ENCODE data around the gene DHX8. TPM values are rescaled to one million over a fixed set of nuclear protein-coding genes. Genes with fewer than 3 reads are reported as not detected.

The DHX8 gene
- total RNA-seq, 1 experiment from 2014 or later: 66.8 TPM

DNA sequence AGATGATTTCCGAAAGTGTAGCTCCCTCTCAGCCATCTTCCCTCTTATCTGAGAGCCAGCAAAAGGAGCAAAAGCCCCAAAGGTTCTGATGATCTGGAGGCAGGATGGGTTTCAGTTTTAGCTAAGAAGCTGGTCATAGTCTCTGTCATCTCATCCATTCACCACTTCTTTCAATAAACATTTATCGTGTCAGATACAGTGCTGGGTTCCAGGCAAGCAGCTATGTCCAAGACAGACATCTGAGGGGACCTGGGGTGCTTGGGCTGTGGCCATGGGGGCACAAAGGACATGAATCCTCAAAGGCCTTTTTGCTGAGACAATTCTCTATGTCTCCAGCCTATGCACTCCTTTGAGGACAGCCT is 63.4 kb downstream of the DHX8 start:
- CTCF ChIA-PET: interaction anchor here (2.7 kb wide), 1 partner anchor 63 kb away, joined by 8 read pairs; the partner anchor contains the start of gene DHX8
- peaks cover 22% of the 10 kb centered on the region for H3K4me1 ChIP-seq

DNA sequence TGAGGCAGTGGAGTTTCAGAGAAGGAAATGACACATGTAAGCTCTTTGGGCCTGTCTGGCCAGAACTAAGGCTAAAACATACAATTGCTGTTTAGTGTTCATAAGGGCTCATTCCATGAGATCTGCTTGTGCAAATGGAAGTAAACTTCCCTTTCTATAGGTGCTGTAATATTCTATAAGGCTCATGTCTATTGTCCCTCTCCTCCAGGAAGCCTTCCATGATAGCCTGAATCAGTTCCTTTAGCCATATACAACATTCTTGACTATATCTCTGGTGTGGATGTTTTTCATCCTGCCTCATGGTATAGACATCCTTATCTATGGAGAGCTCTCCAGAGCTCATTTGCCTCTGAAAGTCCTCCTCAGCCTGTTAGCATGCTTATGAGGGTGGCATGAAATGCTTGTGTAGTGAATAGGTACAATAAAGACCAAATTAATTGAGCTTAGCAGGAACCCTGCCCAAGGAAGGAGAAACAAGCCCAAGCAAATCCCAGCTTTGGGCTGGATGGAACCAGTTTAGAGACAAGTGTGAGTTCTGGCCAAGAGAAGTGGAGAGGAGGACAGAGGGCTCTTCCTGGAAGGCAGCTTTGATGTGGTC is 64.0 kb downstream of the DHX8 start:
- Mint-ChIP-seq H3K4me1 (ENCODE audit: low read depth, unreplicated experiment) (peaks cover 27% of the 10 kb centered on the region), H3K9me3 (ENCODE audit: unreplicated experiment) (no peaks in the 10 kb centered on the region), H3K4me3 (ENCODE audit: unreplicated experiment) (no peak overlapping the region), H3K27me3 (ENCODE audit: insufficient read depth, unreplicated experiment) (no peaks in the 10 kb centered on the region), H3K36me3 (ENCODE audit: insufficient read depth, unreplicated experiment) (peaks cover 21% of the 10 kb centered on the region), H3K27ac (ENCODE audit: unreplicated experiment) (no peak overlapping the region)
- H3K4me3 ChIP-seq (ENCODE audit: low read depth, low read length): no peak overlapping the region
- no TSS peak for BruUV-seq (replicated peaks)
- intact Hi-C loops (cut with micrococcal nuclease; ENCODE audit: unreplicated experiment): loop anchor here (2.0 kb wide), 1 partner anchor 31 kb away; no protein-coding TSS in a partner anchor
- H3K4me1 ChIP-seq: peaks cover 28% of the 10 kb centered on the region
- no peaks in the 10 kb centered on the region for H3K27me3 ChIP-seq (replicated peaks; ENCODE audit: control insufficient read depth, insufficient read depth, low read length)
- DNase-seq: no peak
- POLR2A ChIA-PET: interaction anchor here (0.5 kb wide), 2 partner anchors 23 to 519 kb away, joined by 3 read pairs; partner anchors contain the start of gene LSM12
- H3K9me3 ChIP-seq: no peaks in the 10 kb centered on the region
- no peaks in the 10 kb centered on the region for H3K36me3 ChIP-seq (ENCODE audit: control insufficient read depth, insufficient read depth, low read length)
- CTCF ChIA-PET: no interaction called here
- TF ChIP-seq, protein P1, sequence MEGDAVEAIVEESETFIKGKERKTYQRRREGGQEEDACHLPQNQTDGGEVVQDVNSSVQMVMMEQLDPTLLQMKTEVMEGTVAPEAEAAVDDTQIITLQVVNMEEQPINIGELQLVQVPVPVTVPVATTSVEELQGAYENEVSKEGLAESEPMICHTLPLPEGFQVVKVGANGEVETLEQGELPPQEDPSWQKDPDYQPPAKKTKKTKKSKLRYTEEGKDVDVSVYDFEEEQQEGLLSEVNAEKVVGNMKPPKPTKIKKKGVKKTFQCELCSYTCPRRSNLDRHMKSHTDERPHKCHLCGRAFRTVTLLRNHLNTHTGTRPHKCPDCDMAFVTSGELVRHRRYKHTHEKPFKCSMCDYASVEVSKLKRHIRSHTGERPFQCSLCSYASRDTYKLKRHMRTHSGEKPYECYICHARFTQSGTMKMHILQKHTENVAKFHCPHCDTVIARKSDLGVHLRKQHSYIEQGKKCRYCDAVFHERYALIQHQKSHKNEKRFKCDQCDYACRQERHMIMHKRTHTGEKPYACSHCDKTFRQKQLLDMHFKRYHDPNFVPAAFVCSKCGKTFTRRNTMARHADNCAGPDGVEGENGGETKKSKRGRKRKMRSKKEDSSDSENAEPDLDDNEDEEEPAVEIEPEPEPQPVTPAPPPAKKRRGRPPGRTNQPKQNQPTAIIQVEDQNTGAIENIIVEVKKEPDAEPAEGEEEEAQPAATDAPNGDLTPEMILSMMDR (IDR thresholded peaks at IDR 0.05; ENCODE audit: insufficient read depth in 1 of 2, low read depth in 1 of 2, low read length in 1 of 2, severe bottlenecking in 1 of 2, unreplicated experiment in 1 of 2): no peak

More for the DNA sequence above, 63.4 kb downstream of the DHX8 start:
- BruUV-seq (replicated peaks): no TSS peak
- Mint-ChIP-seq H3K27me3 (ENCODE audit: insufficient read depth, unreplicated experiment) (no peaks in the 10 kb centered on the region), H3K4me1 (ENCODE audit: low read depth, unreplicated experiment) (peaks cover 22% of the 10 kb centered on the region), H3K4me3 (ENCODE audit: unreplicated experiment) (peak overlapping the region; percentile 85), H3K9me3 (ENCODE audit: unreplicated experiment) (no peaks in the 10 kb centered on the region), H3K27ac (ENCODE audit: unreplicated experiment) (no peak overlapping the region), H3K36me3 (ENCODE audit: insufficient read depth, unreplicated experiment) (peaks cover 21% of the 10 kb centered on the region)
- H3K36me3 ChIP-seq (ENCODE audit: control insufficient read depth, insufficient read depth, low read length): no peaks in the 10 kb centered on the region
- DNase-seq: no peak
- H3K27me3 ChIP-seq (replicated peaks; ENCODE audit: control insufficient read depth, insufficient read depth, low read length): no peaks in the 10 kb centered on the region
- no peaks in the 10 kb centered on the region for H3K9me3 ChIP-seq
- POLR2A ChIA-PET: no interaction called here
- intact Hi-C loops (cut with micrococcal nuclease; ENCODE audit: unreplicated experiment): loop anchor here (2.0 kb wide), 1 partner anchor 32 kb away; no protein-coding TSS in a partner anchor
- TF ChIP-seq, protein P1 (IDR thresholded peaks at IDR 0.05; ENCODE audit: insufficient read depth in 1 of 2, low read depth in 1 of 2, low read length in 1 of 2, severe bottlenecking in 1 of 2, unreplicated experiment in 1 of 2): no peak
- H3K4me3 ChIP-seq (ENCODE audit: low read depth, low read length): no peak overlapping the region; the same call in 1 of the 2 replicates

DNA sequence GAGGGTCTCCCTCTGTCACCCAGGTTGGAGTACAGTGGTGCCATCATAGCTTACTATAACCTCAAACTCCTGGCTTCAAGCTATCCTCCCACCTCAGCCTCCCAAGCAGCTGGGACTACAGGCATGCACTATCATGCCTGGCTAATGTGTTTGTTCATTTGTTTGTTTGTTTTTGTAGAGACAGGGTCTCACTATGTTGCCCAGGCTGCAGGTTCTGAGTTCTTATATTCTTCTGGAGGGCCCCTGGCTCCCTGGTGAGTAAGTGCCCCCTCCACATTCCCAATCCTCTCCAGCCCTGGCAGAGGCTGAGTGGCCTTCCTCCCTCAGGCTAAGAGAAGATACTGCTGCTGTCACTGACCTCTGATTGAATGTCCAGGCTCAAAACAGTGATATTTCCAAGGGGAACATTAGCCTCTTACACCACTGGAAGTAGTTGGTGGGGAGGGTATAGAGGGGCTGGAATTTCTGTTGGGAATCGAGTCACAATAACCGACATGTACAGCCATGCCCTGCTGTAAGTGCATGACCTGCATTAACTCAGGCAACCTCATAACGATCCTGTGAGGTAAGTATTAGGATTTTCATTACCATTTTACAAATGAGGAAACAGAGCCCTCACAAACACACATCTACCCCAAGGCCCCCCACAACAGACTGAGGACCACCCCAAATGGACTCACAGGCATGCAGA is 65.1 kb downstream of the DHX8 start:
- Histone ChIP-seq H3K4me3 (ENCODE audit: low read depth, low read length) (no peak overlapping the region), H3K36me3 (ENCODE audit: control insufficient read depth, insufficient read depth, low read length) (no peaks in the 10 kb centered on the region), H3K27me3 (replicated peaks; ENCODE audit: control insufficient read depth, insufficient read depth, low read length) (no peaks in the 10 kb centered on the region), H3K4me1 (peaks cover 34% of the 10 kb centered on the region), H3K9me3 (no peaks in the 10 kb centered on the region)
- Mint-ChIP-seq H3K4me3 (ENCODE audit: unreplicated experiment) (no peak overlapping the region), H3K27ac (ENCODE audit: unreplicated experiment) (no peak overlapping the region), H3K27me3 (ENCODE audit: insufficient read depth, unreplicated experiment) (no peaks in the 10 kb centered on the region), H3K4me1 (ENCODE audit: low read depth, unreplicated experiment) (peaks cover 27% of the 10 kb centered on the region), H3K36me3 (ENCODE audit: insufficient read depth, unreplicated experiment) (peaks cover 21% of the 10 kb centered on the region), H3K9me3 (ENCODE audit: unreplicated experiment) (no peaks in the 10 kb centered on the region)
- no TSS peak for BruUV-seq (replicated peaks)
- no peak for DNase-seq
- ChIA-PET POLR2A (no interaction called here), CTCF (interaction anchor here (0.6 kb wide), 1 partner anchor 30 kb away, joined by 4 read pairs; no protein-coding TSS in a partner anchor)
- TF ChIP-seq, protein P1 (IDR thresholded peaks at IDR 0.05; ENCODE audit: insufficient read depth in 1 of 2, low read depth in 1 of 2, low read length in 1 of 2, severe bottlenecking in 1 of 2, unreplicated experiment in 1 of 2): no peak
- intact Hi-C loops (cut with micrococcal nuclease; ENCODE audit: unreplicated experiment): no loop called here
